ENCODE results near the gene TPCN2.

The TPCN2 gene

DNA sequence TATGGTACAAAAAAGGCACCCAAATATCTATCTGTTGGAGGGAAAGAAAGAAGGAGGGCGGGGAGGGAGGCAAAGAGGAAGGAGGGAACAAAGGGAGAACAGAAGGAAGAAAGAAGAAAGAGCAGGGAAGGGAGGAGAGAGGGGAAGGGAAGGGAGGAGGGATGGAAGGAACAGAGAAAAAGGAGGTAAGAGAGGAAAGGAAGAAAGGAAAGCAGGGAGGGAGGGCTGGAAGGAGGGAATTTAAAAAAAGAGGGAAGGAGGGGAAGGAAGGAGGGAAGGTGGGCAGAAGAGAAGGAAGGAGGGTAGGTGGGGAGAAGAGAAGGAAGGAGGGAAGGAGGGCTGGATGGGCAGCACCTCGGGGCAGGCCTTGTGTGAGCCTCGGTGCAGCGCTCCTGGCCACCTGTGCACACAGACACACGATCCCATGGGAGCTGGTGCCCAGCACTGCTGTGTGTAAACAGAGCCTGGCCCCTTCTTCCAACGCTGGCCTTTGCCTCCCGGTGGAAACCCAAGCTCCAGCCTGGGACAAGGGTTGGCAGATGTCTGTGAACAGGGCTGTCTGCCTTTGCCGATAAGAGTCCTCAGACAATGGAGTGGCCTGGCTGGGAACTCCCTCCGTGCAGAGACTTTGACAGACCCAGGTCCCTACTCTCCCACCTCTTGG is 130.2 kb downstream of the TPCN2 start:
- Mint-ChIP-seq H3K4me1 (no peaks in the 10 kb centered on the region), H3K36me3 (peaks cover 2% of the 10 kb centered on the region), H3K9me3 (no peaks in the 10 kb centered on the region), H3K27me3 (no peaks in the 10 kb centered on the region), H3K4me3 (no peak overlapping the region), H3K27ac (no peak overlapping the region)

DNA sequence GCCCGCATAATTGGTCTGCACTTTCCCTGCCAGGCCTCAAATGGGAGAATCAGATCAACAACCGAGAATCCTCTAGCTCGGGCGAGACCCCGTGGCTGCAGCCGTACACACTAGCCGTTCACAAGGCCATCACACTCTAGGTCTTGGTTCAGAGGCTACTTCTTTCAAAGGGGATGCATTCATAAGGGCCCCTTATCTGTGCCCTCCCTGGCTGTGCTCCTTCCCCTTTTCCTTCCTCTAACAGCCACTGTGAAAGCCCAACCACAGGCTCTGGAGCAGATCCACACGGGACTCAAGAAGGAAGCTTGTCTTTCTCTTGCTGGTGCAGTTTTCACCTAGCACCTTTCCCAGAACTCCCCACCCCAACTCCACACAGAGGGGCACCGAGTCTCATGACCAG is 131.5 kb downstream of the TPCN2 start:
- H3K36me3 Mint-ChIP-seq = no peaks in the 10 kb centered on the region

GRCh38 chr11:69180726-69181125 is 132.0 kb downstream of the TPCN2 start:
- H3K4me3 Mint-ChIP-seq = no peak overlapping the region
- no peaks in the 10 kb centered on the region for H3K9me3 Mint-ChIP-seq
- H3K27me3 Mint-ChIP-seq = no peaks in the 10 kb centered on the region
- no peaks in the 10 kb centered on the region for H3K4me1 Mint-ChIP-seq
- no peak overlapping the region for H3K27ac Mint-ChIP-seq
- no peaks in the 10 kb centered on the region for H3K36me3 Mint-ChIP-seq

More for the DNA sequence above, 131.5 kb downstream of the TPCN2 start:
- H3K4me3 Mint-ChIP-seq = no peak overlapping the region
- H3K27ac Mint-ChIP-seq = no peak overlapping the region
- H3K27me3 Mint-ChIP-seq = no peaks in the 10 kb centered on the region
- H3K9me3 Mint-ChIP-seq = no peaks in the 10 kb centered on the region
- no peaks in the 10 kb centered on the region for H3K4me1 Mint-ChIP-seq

DNA sequence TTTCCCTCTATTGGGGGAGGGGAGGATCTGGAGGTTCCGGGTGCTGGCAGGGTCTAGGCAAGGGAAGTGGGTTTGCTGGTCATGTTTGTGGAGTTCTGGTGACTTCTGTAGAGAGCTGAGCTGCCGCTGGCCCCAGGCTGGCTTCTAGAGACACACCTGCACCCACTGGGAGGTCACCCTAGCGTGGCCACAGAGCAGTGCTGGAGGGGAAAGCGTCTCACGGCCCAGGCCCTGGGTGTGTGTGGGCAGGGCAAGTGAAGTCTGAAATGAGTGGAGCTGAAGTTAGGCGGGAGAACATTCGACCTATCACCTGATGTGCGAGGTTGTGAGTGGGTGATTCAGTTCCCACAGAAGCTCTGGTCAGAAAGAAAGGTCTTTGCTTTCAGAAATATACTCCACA is 134.9 kb downstream of the TPCN2 start:
- peaks cover 6% of the 10 kb centered on the region for H3K9me3 Mint-ChIP-seq
- H3K27ac Mint-ChIP-seq = no peak overlapping the region
- H3K4me1 Mint-ChIP-seq = no peaks in the 10 kb centered on the region
- H3K27me3 Mint-ChIP-seq = no peaks in the 10 kb centered on the region
- no peak overlapping the region for H3K4me3 Mint-ChIP-seq
- no peaks in the 10 kb centered on the region for H3K36me3 Mint-ChIP-seq

Measured in activated naive CD4-positive, alpha-beta T cell treated with anti-CD3 and anti-CD28 coated beads, Interleukin-2, amount 50 U/mL, for 24 hours (primary cell).